K562 (cell line): Measurements from ENCODE around the gene CDCA3. TPM values are rescaled to one million over a fixed set of nuclear protein-coding genes. Genes with fewer than 3 reads are reported as not detected.

Experiments used
- ATF1 ChIP-seq, 2 experiments: fragments of 450-650 bp in 1 of 2; IDR thresholded peaks; 2 replicates each; pipeline ENCODE4 v1.6.1; 2016; ENCODE audit warnings: missing compliant biosample characterization in 1 of 2, missing genetic modification characterization in 1 of 2
- CREB1 ChIP-seq, 2 experiments: sonication (generic) in 1 of 2; formaldehyde crosslinking in 1 of 2; IDR thresholded peaks; 2 replicates each; pipeline versions ENCODE4 v1.6.1 to v1.8.0; 2012 to 2022; ENCODE audit warnings: inconsistent platforms in 1 of 2, mild to moderate bottlenecking in 1 of 2, missing genetic modification reagents in 1 of 2, moderate library complexity in 1 of 2
- ETV5 ChIP-seq: sonication (generic); formaldehyde crosslinking; IDR thresholded peaks from 2 replicates; pipeline ENCODE4 v1.4.0; 2020; ENCODE audit warnings: low read depth, mild to moderate bottlenecking, missing genetic modification reagents
- FIP1L1 ChIP-seq: fragments of 200-400 bp; formaldehyde crosslinking; IDR thresholded peaks from 2 replicates; pipeline ENCODE4 v1.6.1; 2018; ENCODE audit warnings: mild to moderate bottlenecking, low read depth, low read length; ENCODE audit not compliant: poor library complexity, severe bottlenecking
- MGA ChIP-seq: fragments of 450-650 bp; IDR thresholded peaks from 2 replicates; pipeline ENCODE4 v1.6.1; 2016; ENCODE audit warnings: mild to moderate bottlenecking, moderate library complexity
- SNRNP70 ChIP-seq: fragments of 200-400 bp; formaldehyde crosslinking; optimal IDR thresholded peaks from 2 replicates; pipeline ENCODE3; 2017; ENCODE audit warnings: low read depth, low read length
- TRIM24 ChIP-seq, 2 experiments: fragments of 450-650 bp; IDR thresholded peaks; 2 replicates each; pipeline ENCODE4 v1.6.1; 2016
- XRCC3 ChIP-seq: fragments of 450-650 bp; IDR thresholded peaks from 2 replicates; pipeline ENCODE4 v1.6.1; 2017; ENCODE audit warnings: mild to moderate bottlenecking, moderate library complexity
- ZBTB26 ChIP-seq: fragments of 450-650 bp; formaldehyde crosslinking; IDR thresholded peaks from 2 replicates; pipeline ENCODE4 v1.4.0; 2022; ENCODE audit warnings: missing genetic modification characterization
- polyA plus RNA-seq, 8 experiments: library from polyadenylated mRNA; depleted of rRNA in 4 of 8; stranded (reverse) in 5 of 8; unstranded in 3 of 8; fragments of >200 nt; fragmentation: Nextera tagmentation in 2 of 8; fragmentation: Illumina TruSeq in 1 of 8; extraction: Ambion mirVana in 2 of 8; extraction: Trizol in 1 of 8; gene quantifications; 2 replicates each; pipeline versions ENCODE4 v1.2.1 to v1.2.3, GENCODE V29; 2011 to 2014; ENCODE audit warnings: inconsistent platforms in 1 of 8, missing spikeins in 1 of 8
- total RNA-seq, 7 experiments: library from RNA; depleted of rRNA in 6 of 7; stranded (reverse); fragments of >200 nt in 6 of 7; fragmentation: Illumina TruSeq in 2 of 7; extraction: Trizol in 2 of 7; gene quantifications; 2 replicates each; pipeline versions ENCODE4 v1.2.1 to v1.2.3, GENCODE V29; 2011 to 2021; ENCODE audit warnings: low replicate concordance in 1 of 7
- TF ChIP-seq, protein P1 (sequence below), 3 experiments: IDR thresholded peaks in 2 of 3; conservative IDR thresholded peaks in 1 of 3; 2 replicates each; pipeline ENCODE4 v1.5.1; 2011 to 2012; ENCODE audit warnings: low read length in 3 of 3, mild to moderate bottlenecking in 3 of 3, control low read depth in 2 of 3, improper control_type of control experiment in 1 of 3, inconsistent platforms in 1 of 3, low read depth in 1 of 3, mixed read lengths in 1 of 3, moderate library complexity in 1 of 3; ENCODE audit not compliant: insufficient read depth in 2 of 3
- TF ChIP-seq, protein P2 (sequence below): fragments of 250-450 bp; sonication (Bioruptor Pico); IDR thresholded peaks from 2 replicates; pipeline ENCODE4 v1.8.0; 2021; ENCODE audit warnings: borderline replicate concordance, mild to moderate bottlenecking, moderate library complexity; ENCODE audit not compliant: poor library complexity, severe bottlenecking

Gene CDCA3
- total and polyA plus RNA-seq, 9 of the 15 experiments (the other 6 are each of a cell fraction or from before 2014, with no cell fraction given) = 24.2 to 80.8 (median 55.1) TPM

GRCh38 chr12:6828781-6829535 is 22.1 kb downstream of the CDCA3 start (continued):
- TF ChIP-seq, protein P1, sequence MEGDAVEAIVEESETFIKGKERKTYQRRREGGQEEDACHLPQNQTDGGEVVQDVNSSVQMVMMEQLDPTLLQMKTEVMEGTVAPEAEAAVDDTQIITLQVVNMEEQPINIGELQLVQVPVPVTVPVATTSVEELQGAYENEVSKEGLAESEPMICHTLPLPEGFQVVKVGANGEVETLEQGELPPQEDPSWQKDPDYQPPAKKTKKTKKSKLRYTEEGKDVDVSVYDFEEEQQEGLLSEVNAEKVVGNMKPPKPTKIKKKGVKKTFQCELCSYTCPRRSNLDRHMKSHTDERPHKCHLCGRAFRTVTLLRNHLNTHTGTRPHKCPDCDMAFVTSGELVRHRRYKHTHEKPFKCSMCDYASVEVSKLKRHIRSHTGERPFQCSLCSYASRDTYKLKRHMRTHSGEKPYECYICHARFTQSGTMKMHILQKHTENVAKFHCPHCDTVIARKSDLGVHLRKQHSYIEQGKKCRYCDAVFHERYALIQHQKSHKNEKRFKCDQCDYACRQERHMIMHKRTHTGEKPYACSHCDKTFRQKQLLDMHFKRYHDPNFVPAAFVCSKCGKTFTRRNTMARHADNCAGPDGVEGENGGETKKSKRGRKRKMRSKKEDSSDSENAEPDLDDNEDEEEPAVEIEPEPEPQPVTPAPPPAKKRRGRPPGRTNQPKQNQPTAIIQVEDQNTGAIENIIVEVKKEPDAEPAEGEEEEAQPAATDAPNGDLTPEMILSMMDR (IDR thresholded peaks at IDR 0.05 in 2 of 3, conservative IDR thresholded peaks at IDR 0.05 in 1 of 3; ENCODE audit: insufficient read depth in 2 of 3, low read depth in 1 of 3, low read length in 3 of 3) = no peak
- TF ChIP-seq, protein P2, sequence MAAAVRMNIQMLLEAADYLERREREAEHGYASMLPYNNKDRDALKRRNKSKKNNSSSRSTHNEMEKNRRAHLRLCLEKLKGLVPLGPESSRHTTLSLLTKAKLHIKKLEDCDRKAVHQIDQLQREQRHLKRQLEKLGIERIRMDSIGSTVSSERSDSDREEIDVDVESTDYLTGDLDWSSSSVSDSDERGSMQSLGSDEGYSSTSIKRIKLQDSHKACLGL (CRISPR knock-in tag) = no peak
- TF ChIP-seq ETV5 (CRISPR knock-in tag) (peak; percentile 20; the same call in 1 of the 2 replicates), MGA (peak; percentile 55; the same call in 1 of the 2 replicates), FIP1L1 (no peak), ZBTB26 (no peak), XRCC3 (no peak), TRIM24 (IDR thresholded peaks at IDR 0.05) (no peak), CREB1 (IDR thresholded peaks at IDR 0.05) (no peak), CREB1 (CRISPR knock-in tag; IDR thresholded peaks at IDR 0.05) (no peak; the same call in 1 of the 2 replicates), ATF1 (CRISPR knock-in tag; IDR thresholded peaks at IDR 0.05) (no peak), ATF1 (tag; IDR thresholded peaks at IDR 0.05) (peak; percentile 61; the same call in 1 of the 2 replicates), SNRNP70 (no peak)
